HG02571 (cell line): ENCODE results near the gene SNPH.
"Not testable (repeated sequence)": the region's sequence is repeated elsewhere in the genome, so short reads cannot be mapped to it uniquely, and the experiment has no call there.

Experiments used
- ATAC-seq: cut with Tn5 transposase; IDR thresholded peaks from one replicate; pipeline ENCODE4 v1.9.1; 2021; ENCODE audit warnings: mild to moderate bottlenecking, moderate library complexity; ENCODE audit not compliant: unreplicated experiment

The SNPH gene

DNA sequence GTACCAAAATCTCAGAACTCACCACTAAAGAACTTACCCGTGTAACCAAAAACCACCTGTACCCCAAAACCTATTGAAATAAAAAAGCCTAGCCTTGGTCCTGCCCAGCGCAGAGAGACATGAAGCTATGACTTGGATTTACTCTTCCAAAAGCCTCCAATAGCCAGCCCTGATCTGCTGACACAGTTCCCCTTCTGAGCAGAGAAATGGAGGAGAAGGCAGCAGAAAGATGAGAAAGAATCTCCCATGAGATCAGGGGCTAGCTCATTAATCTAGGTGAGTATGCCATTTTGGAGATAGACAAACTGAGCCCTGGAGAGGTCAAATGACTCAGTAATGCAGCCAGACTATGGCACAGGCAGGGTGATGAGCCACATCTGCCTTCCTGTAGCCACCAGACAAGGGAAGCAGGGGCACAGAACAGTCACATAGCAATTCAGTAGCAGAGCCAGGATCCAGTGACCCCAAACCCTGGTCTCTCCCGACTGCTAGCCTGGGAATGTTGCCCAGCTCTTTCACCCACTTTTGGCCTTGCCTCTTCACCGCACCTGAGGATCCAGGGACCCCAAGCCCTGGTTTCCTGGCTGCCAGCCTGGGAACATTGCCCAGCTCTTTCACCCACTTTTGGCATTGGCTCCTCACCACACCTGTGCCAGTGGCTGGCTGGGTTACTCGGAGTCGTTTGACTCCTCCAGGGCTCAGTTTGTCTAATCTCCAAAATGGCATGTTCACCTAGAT, 70.0 kb downstream of the SNPH start:
- ATAC-seq: no peak

DNA sequence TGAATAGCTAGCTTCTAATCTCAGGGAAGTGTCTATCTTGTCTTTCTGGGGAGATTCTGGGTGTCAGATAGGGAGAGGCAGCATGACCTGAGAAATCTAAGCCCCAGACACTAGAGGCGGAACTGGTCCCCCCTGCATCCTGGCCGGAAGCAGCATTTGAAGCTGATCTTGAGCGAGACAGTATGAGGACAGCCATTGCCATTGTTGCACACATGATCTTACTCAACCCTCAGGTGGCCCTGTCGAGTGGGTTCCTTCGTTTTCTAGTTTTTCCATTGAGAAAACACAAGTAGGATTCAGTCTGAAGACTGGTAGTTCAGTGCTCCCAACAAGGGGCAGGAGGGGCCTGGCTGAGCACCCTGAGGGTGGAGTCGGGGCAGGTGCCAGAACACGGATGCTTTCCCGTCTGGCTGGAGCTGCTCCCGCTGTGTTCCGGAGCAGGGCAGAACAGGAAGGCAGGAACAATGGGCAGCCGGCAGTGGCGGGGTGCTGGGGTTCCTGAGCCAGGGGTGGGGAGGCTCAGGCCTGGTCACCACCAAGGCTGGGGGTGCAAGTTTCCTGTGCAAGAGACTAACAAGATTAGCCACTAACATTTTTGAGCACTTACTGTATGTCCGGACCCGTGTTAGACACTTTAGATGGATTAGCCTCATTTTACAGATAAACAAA, 70.7 kb downstream of the SNPH start:
- ATAC-seq: no peak

DNA sequence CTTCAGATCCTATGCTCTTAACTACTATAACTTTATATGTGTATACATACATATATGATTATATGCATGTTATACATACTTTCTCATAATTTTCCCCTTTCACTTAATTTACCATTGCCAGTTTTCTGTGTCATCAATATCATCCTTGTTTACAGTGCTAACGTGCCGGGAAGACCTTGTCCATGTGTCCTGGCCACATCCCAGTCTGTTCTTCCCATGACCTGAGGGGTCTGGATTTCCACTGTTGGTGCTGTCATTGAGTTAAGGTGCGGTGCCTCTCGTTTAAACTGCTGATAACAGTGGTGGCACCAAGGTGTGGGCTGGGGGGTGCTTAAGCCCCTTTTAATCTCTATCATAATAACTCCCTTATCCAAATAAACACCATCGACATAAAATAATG, 71.3 kb downstream of the SNPH start:
- ATAC-seq: no peak

DNA sequence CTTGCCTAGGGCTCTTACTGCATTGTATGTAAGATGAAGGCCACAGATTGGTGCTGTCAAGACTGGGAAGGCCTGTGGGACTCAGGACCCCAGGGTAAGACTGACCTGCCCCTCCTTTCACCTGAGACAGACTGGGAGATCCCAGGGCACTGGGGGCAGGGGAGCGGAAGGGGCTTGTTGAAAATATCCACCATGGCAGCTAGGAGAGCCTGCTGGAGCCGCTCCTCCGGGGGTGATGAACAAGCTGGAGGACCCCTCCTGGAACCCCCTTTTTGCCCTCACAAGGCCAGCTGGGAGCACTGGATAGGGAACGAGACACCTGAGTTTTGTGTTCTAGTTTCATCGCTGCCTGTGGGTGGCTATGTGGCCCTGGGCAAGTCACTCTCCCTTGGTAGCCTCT, 72.0 kb downstream of the SNPH start:
- ATAC-seq: no peak

DNA sequence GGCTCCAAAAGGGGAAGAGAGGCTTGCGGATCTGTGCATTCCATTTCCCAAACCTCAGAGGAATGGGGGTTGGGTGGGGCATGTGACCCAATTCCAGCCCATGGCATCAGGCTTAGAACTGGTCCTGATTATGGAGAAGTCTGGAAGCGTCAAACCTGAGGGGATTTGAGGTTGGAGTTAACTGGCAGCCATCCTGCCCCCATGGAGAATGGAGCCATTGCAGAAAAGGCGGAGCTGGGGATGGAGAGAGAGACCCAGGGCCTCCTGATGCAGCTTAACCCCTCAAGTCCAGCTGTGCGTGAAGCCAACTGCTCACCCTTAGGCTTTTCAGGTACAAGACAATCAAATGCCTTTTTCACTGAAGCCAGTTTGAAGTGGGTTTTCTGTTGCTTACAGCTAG, 72.7 kb downstream of the SNPH start:
- ATAC-seq: no peak

DNA sequence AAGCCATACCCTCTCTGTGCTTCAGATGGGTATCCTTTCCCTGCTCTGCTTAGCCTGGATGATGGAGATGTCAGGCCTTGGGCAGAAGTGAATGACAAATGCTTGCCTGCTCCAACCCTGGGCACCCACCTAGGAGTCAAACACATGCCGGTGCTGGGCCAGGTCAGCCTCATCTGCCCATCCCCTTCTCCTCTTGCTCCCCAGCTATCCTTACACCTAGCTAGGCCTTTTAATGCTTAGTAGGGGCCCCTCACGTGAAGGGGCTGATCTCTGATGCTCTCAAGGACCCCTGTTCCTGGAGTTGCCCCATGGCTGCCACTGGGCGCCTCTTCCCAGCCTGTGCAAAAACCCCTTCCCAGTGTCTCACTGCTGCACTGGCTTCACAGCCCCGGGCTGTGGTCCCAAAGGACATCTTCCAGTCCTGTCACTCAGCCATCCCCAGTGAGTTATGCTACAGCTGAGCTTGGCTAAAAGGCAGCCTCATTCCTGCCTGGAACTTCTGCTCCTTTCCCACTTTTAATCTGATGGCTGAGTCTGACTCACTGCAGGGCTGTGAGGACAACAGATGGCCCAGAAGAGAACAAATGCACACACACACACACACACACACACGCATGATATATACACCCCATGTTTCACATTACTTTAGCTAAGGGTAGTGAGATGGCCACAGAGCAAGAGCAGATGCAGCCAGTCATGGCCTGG, 75.6 kb downstream of the SNPH start:
- ATAC-seq: no peak

DNA sequence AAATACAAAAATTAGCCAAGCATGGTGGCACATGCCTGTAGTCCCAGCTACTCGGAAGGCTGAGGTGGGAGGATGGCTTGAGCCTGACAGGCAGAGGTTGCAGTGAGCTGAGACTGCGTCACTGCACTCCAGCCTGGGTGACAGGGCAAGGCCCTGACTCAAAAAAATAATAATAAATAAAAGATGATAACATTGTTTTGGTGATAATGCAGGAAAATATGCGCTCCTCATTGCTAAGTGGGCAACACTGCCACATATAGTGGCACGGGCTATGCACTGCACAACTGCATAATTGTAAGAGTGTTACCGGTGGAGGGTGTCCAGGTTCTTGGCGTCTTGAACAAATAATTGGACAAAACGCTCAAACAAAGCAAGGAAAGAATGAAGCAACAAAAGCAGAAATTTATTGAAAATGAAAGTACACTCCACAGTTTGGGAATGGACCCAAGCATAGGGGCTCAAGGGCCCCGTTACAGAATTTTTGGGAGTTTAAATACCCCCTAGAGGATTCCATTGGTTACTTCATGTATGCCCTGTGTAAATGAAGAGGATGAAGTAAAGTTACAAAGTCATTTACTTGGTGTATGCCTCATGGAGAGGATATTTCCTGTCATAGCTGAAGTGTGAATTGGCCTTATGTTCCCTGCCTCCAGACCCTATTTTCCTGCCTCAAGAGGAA, 77.5 kb downstream of the SNPH start:
- ATAC-seq: not testable (repeated sequence)

DNA sequence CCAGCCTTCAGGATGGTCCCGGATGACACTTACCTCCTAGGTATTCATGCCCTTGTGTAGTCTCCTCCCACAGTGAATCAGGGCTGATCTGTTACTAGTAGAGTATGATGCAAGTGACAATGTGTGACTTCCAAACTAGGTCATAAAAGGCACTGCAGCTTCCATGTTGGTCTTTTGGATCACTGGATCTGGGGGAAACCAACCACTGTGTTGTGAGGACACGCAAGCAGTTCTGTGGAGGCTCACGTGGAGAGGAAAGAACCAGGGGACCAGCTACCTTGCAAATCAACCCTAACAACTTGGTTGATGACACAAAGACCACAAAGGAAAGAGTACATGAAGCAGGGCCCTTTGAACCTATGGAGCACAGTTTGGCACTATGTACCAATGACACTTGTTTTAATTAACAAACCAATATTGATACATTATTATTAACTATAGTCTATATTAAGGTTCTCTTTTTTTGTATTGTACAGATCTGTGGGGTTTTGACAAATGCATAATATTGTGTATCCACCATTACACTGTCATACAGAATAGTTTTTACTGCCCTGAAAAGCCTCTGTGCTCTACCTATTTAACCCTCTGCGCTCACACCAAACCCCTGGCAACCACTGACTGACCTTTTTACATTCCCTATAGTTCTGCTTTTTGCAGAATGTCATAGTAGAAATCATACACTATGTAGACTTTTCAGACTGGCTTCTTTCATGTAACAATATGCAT, 79.1 kb downstream of the SNPH start:
- no peak for ATAC-seq

DNA sequence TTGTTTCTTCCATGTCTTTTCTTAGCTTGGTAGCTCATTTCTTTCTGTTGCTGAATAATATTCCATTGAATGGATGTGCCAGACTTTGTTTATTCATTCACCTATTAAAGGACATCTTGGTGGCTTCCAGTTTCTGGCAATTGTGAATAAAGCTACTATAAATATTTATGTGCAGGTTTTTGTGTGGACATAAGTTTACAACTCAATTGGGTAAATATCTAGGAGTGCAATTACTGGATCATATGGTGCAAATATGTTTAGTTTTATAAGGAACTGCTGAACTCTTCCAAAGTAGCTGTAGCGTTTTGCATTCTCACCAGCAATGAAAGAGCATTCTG, 79.6 kb downstream of the SNPH start:
- no peak for ATAC-seq

DNA sequence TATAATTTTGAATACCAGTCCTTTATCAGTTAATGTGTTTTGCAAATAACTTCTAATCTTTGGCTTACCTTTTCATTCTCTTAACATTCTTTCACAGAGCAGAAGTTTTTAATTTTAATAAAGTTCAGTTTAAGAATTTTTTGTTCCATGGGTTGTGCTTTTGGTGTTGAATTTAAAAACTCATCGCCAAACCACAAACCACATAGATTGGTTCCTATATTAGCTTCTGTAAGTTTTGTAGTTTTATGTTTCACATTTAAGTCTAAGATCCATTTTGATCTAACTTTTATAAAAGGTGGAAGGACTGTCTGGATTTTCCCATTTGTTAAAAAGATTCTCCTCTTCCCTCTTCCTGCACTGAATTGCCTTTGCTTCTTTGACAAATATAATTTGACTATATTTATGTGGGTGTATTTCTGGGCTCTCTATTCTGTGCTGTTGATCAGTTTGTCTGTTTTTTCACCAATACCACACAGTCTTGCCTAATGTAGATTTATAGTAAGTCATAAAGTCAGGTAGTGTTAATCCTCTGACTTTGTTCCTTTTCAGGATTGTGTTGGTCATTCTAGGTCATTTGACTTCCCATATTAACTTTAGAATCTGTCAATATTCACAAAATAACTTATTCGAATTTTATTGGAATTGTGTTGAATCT, 80.3 kb downstream of the SNPH start:
- ATAC-seq: no peak

DNA sequence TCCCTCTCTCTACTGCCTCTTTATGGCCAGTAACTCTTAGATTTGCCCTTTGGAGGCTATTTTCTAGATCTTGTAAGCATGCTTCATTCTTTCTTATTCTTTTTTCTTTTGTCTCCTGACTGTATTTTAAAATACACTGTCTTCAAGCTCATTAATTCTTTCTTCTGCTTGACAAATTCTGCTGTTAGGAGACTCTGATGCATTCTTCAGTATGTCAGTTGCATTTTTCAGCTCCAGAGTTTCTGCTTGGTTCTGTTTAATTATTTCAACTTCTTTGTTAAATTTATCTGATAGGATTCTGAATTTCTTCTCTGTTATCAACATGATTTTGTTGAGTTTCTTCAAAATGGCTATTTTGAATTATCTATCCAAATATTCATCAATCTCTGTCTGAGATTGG, 87.9 kb downstream of the SNPH start:
- no peak for ATAC-seq

DNA sequence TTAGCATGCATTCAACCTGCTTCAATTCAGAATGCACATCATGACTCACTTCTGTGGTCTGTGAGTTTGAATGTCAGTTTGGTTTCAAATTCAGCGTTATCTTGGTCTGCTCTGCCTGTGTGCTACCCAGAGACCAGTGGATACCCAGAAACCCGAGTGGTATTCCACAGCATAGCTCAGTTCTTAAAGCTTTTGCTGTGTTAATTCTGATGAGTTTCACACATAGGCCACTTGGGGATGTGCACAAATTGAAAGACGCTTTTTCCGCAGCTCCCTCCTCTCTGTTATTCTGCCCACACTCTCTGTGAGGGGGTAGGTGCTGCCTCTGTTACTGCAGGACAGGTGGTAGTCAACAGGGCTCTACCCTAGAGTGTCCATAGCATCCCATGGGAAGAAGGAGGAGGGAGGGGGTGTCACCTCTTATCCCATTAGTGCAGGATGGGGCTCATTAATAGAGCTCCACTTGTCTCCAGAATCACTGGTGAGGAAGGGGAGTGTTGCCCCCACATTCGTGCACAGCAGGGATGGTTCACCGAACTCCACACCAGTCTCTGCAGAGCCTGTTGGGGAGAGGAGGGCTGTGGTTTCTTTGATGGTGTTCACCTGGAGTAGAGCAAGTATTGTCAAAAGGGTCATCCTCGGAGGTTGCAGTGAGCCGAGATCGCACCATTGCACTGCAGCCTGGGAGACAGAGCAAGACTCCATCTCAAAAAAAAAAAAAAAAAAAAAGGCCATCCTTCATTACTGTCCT, 92.0 kb downstream of the SNPH start:
- ATAC-seq: no peak
